Measurements from ENCODE around the gene EYA4.

EYA4 gene

GRCh38 chr6:133348846-133349245 is 107.7 kb downstream of the EYA4 start:
- peaks cover 9% of the 10 kb centered on the region for H3K9me3 Mint-ChIP-seq

DNA sequence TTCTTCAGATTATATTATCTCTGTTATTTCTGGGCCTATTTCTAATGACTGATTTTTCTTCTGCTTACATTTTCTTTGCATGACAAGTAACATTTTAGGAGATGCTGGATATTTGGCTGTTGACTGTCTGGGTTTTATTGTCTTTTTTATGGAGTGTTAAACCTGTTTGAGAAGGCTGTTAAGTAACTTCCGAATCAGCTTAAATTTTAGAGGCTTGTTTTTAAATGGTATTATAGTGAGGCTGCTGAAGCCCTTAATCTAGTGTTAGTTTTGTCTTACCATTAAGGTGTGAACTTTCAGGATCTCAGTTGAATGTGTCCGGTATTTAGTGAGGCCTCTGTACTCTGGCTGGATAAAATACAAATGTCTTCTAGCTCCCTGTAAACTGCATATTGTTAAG is 109.8 kb downstream of the EYA4 start:
- H3K27ac Mint-ChIP-seq (ENCODE audit: low read depth): no peak overlapping the region
- no peaks in the 10 kb centered on the region for H3K36me3 Mint-ChIP-seq (ENCODE audit: insufficient read depth)
- no peak for DNase-seq (ENCODE audit: low spot score in 2 of 2)
- no peak overlapping the region for H3K4me3 Mint-ChIP-seq
- no peaks in the 10 kb centered on the region for H3K27me3 Mint-ChIP-seq
- H3K9me3 Mint-ChIP-seq: peaks cover 6% of the 10 kb centered on the region
- no peaks in the 10 kb centered on the region for H3K4me1 Mint-ChIP-seq
- no peak for ATAC-seq (replicated peaks; ENCODE audit: extremely low read depth, poor library complexity, severe bottlenecking)

More at GRCh38 chr6:133348846-133349245, 107.7 kb downstream of the EYA4 start:
- Mint-ChIP-seq H3K4me1 (no peaks in the 10 kb centered on the region), H3K27ac (ENCODE audit: low read depth) (no peak overlapping the region), H3K27me3 (no peaks in the 10 kb centered on the region), H3K36me3 (ENCODE audit: insufficient read depth) (no peaks in the 10 kb centered on the region), H3K4me3 (no peak overlapping the region)
- DNase-seq (ENCODE audit: low spot score in 2 of 2) (no peak), ATAC-seq (replicated peaks; ENCODE audit: extremely low read depth, poor library complexity, severe bottlenecking) (no peak)

DNA sequence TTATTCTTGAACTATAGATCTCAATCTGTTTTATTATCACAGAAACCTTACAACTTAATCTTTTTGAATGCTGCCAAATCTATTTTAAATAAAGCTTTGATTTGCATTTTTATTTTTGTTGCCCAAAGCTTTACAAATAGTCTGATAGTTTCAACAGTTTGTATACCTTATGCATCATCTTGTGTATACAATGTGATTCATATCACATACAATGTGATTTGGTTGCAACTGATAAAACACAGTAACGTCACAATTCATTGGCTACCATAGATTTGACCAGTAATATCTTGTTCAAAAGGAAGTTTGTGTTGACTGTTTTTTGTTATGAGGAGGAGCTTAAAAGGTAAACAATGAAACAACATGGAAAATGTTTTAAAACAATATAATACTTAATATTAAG is 110.9 kb downstream of the EYA4 start:
- Mint-ChIP-seq H3K27me3 (no peaks in the 10 kb centered on the region), H3K27ac (ENCODE audit: low read depth) (no peak overlapping the region), H3K4me3 (no peak overlapping the region), H3K4me1 (no peaks in the 10 kb centered on the region), H3K9me3 (peaks cover 6% of the 10 kb centered on the region), H3K36me3 (ENCODE audit: insufficient read depth) (no peaks in the 10 kb centered on the region)
- no peak for ATAC-seq (replicated peaks; ENCODE audit: extremely low read depth, poor library complexity, severe bottlenecking)
- DNase-seq (ENCODE audit: low spot score in 2 of 2): no peak

DNA sequence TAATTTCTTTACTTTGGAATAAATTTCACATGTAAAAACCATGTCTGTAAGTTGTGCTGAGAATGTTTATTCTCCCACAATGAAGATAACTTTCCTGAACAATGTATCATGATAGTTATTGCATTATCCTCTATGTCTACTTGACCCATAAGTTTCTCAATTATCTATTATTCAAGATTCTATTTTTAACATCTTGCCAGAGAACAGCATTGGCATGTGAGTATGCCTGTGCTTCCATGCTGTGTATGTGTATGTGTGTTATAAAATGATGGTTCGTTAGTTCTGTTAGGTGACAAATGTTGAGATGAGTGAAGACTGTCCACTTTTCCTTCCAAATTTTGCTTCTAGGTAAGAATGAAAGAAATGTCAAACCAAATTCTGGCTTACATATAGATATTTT is 111.9 kb downstream of the EYA4 start:
- Mint-ChIP-seq H3K36me3 (ENCODE audit: insufficient read depth) (no peaks in the 10 kb centered on the region), H3K9me3 (peaks cover 6% of the 10 kb centered on the region), H3K27me3 (no peaks in the 10 kb centered on the region), H3K4me3 (no peak overlapping the region), H3K4me1 (no peaks in the 10 kb centered on the region), H3K27ac (ENCODE audit: low read depth) (no peak overlapping the region)
- ATAC-seq (replicated peaks; ENCODE audit: extremely low read depth, poor library complexity, severe bottlenecking) (no peak), DNase-seq (ENCODE audit: low spot score in 2 of 2) (no peak)

DNA sequence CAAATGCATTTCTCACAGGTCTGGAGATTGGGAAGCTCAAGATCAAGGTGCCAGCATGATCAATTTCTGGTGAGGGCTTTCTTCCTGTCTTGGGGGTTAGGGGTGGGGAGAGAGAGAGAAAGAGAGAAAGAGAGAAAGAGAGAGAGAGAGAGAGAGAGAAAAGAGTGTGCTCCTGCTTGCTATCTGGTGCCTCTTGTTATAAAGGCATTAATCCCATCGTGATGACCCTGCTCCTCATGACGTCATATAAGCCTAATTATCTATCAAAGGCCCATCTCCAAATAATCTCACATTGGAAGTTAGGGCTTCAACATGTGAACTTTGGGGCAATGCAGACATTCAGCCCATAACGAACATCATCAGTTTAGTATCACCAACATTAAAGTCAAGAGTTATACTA is 114.8 kb downstream of the EYA4 start:
- DNase-seq (ENCODE audit: low spot score in 2 of 2): no peak

DNA sequence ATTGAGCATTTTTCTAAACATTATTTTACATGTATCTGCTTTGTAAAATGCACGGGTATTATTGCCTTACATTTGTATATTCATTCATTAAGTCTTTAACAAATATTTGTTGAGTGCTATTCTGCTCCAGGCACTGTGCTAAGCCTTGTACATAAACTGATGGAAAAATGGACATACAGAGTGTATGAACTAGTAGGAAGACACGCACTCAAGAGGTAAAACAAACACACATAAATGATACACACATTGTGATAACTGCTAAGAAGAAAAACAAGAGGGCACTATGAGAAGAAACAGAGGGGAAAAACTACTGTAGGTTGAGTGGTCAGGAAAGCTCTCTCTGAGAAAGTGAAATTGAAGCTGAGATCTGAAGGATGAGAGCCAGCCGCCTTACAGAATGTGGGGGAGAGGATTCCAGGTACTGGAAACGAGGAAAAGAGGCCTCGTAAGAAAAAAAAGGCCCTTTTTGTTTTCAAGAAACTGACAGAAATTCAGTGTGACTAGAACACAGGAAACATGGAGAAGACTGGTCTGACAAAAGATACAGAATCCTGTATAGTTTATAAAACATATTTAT is 117.5 kb downstream of the EYA4 start:
- H3K4me3 Mint-ChIP-seq: no peak overlapping the region
- H3K27ac Mint-ChIP-seq (ENCODE audit: low read depth): no peak overlapping the region
- no peaks in the 10 kb centered on the region for H3K27me3 Mint-ChIP-seq
- H3K4me1 Mint-ChIP-seq: no peaks in the 10 kb centered on the region
- no peaks in the 10 kb centered on the region for H3K36me3 Mint-ChIP-seq (ENCODE audit: insufficient read depth)
- no peaks in the 10 kb centered on the region for H3K9me3 Mint-ChIP-seq
- no peak for ATAC-seq (replicated peaks; ENCODE audit: extremely low read depth, poor library complexity, severe bottlenecking)
- DNase-seq (ENCODE audit: low spot score in 2 of 2): no peak

More for the DNA sequence above, 114.8 kb downstream of the EYA4 start:
- no peaks in the 10 kb centered on the region for H3K4me1 Mint-ChIP-seq
- no peak overlapping the region for H3K4me3 Mint-ChIP-seq
- no peaks in the 10 kb centered on the region for H3K36me3 Mint-ChIP-seq (ENCODE audit: insufficient read depth)
- H3K27me3 Mint-ChIP-seq: no peaks in the 10 kb centered on the region
- no peak for ATAC-seq (replicated peaks; ENCODE audit: extremely low read depth, poor library complexity, severe bottlenecking)
- no peak overlapping the region for H3K27ac Mint-ChIP-seq (ENCODE audit: low read depth)
- no peaks in the 10 kb centered on the region for H3K9me3 Mint-ChIP-seq

GRCh38 chr6:133359256-133359655 is 118.1 kb downstream of the EYA4 start:
- Mint-ChIP-seq H3K4me1 (no peaks in the 10 kb centered on the region), H3K9me3 (no peaks in the 10 kb centered on the region), H3K27me3 (no peaks in the 10 kb centered on the region), H3K36me3 (ENCODE audit: insufficient read depth) (no peaks in the 10 kb centered on the region), H3K4me3 (no peak overlapping the region), H3K27ac (ENCODE audit: low read depth) (no peak overlapping the region)
- DNase-seq (ENCODE audit: low spot score in 2 of 2): no peak
- no peak for ATAC-seq (replicated peaks; ENCODE audit: extremely low read depth, poor library complexity, severe bottlenecking)

GRCh38 chr6:133359760-133360159 is 118.6 kb downstream of the EYA4 start:
- H3K4me1 Mint-ChIP-seq: no peaks in the 10 kb centered on the region
- DNase-seq (ENCODE audit: low spot score in 2 of 2) (no peak), ATAC-seq (replicated peaks; ENCODE audit: extremely low read depth, poor library complexity, severe bottlenecking) (no peak)
- H3K9me3 Mint-ChIP-seq: no peaks in the 10 kb centered on the region
- H3K27ac Mint-ChIP-seq (ENCODE audit: low read depth): no peak overlapping the region
- H3K4me3 Mint-ChIP-seq: no peak overlapping the region
- no peaks in the 10 kb centered on the region for H3K36me3 Mint-ChIP-seq (ENCODE audit: insufficient read depth)
- H3K27me3 Mint-ChIP-seq: no peaks in the 10 kb centered on the region

GRCh38 chr6:133360194-133360593 is 119.0 kb downstream of the EYA4 start:
- Mint-ChIP-seq H3K36me3 (ENCODE audit: insufficient read depth) (no peaks in the 10 kb centered on the region), H3K4me1 (no peaks in the 10 kb centered on the region), H3K27ac (ENCODE audit: low read depth) (no peak overlapping the region), H3K27me3 (no peaks in the 10 kb centered on the region), H3K9me3 (no peaks in the 10 kb centered on the region), H3K4me3 (no peak overlapping the region)
- ATAC-seq (replicated peaks; ENCODE audit: extremely low read depth, poor library complexity, severe bottlenecking) (no peak), DNase-seq (ENCODE audit: low spot score in 2 of 2) (no peak)

GRCh38 chr6:133362813-133363212 is 121.7 kb downstream of the EYA4 start:
- no peak overlapping the region for H3K27ac Mint-ChIP-seq (ENCODE audit: low read depth)
- no peak for ATAC-seq (replicated peaks; ENCODE audit: extremely low read depth, poor library complexity, severe bottlenecking)
- no peaks in the 10 kb centered on the region for H3K36me3 Mint-ChIP-seq (ENCODE audit: insufficient read depth)
- DNase-seq (ENCODE audit: low spot score in 2 of 2): no peak
- peaks cover 7% of the 10 kb centered on the region for H3K9me3 Mint-ChIP-seq
- no peaks in the 10 kb centered on the region for H3K4me1 Mint-ChIP-seq
- H3K4me3 Mint-ChIP-seq: no peak overlapping the region
- no peaks in the 10 kb centered on the region for H3K27me3 Mint-ChIP-seq

DNA sequence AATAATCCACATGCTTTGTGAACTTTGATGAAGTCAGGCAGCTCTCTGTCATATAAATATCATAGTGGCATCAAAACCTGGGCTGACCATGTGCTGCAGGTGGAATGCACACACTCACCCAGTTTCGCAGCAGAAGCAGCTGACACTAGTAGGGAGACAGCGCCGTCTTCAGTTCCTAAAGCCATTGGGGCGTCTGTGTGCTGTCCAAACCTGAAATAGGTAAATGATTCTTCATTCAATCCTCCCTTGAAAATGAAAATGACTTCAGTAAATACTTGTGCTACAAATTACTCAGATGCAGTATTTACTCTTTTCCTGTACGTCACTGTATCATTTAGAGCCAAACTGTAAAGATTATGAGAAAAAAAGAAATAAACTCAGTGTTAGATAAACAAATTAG is 127.5 kb downstream of the EYA4 start:
- no peak overlapping the region for H3K27ac Mint-ChIP-seq (ENCODE audit: low read depth)
- H3K4me1 Mint-ChIP-seq: no peaks in the 10 kb centered on the region
- H3K4me3 Mint-ChIP-seq: no peak overlapping the region
- DNase-seq (ENCODE audit: low spot score in 2 of 2) (no peak), ATAC-seq (replicated peaks; ENCODE audit: extremely low read depth, poor library complexity, severe bottlenecking) (no peak)
- no peaks in the 10 kb centered on the region for H3K27me3 Mint-ChIP-seq
- H3K36me3 Mint-ChIP-seq (ENCODE audit: insufficient read depth): no peaks in the 10 kb centered on the region
- H3K9me3 Mint-ChIP-seq: peaks cover 7% of the 10 kb centered on the region

DNA sequence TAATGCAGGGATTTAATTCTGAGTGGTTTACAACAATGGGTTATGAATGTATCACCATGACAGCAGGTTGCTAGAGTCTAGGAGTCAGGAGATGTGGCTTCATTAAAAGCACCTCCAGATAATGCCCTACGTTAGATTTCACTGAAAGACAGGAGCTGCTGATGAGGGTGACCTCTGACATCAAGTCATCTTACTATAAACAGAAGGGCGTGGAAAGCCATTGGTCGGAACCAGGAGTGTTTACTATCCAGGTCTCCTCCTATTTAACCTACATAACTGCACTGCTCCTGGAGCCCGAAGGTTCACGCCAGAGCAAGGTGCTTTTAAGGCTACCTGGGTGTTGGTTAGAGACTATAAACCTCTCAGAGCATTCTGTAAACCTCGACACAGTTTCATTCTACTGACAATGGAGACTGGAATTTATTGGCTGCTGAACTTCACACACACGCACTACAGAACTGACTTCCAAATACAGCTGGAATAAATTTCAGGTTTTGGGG is 128.7 kb downstream of the EYA4 start:
- Mint-ChIP-seq H3K4me3 (no peak overlapping the region), H3K36me3 (ENCODE audit: insufficient read depth) (no peaks in the 10 kb centered on the region), H3K9me3 (peaks cover 7% of the 10 kb centered on the region), H3K27ac (ENCODE audit: low read depth) (no peak overlapping the region), H3K27me3 (no peaks in the 10 kb centered on the region), H3K4me1 (no peaks in the 10 kb centered on the region)
- ATAC-seq (replicated peaks; ENCODE audit: extremely low read depth, poor library complexity, severe bottlenecking) (no peak), DNase-seq (ENCODE audit: low spot score in 2 of 2) (no peak)

- H3K4me3 Mint-ChIP-seq: no peak overlapping the region
- H3K9me3 Mint-ChIP-seq: no peaks in the 10 kb centered on the region
- DNase-seq (ENCODE audit: low spot score in 2 of 2): no peak
- H3K27ac Mint-ChIP-seq (ENCODE audit: low read depth): no peak overlapping the region
- no peaks in the 10 kb centered on the region for H3K4me1 Mint-ChIP-seq
- no peaks in the 10 kb centered on the region for H3K36me3 Mint-ChIP-seq (ENCODE audit: insufficient read depth)
- no peak for ATAC-seq (replicated peaks; ENCODE audit: extremely low read depth, poor library complexity, severe bottlenecking)
- H3K27me3 Mint-ChIP-seq: no peaks in the 10 kb centered on the region
Observed at GRCh38 chr6:133376743-133377142, 135.6 kb downstream of the EYA4 start.
